Ramos (cell line): ENCODE results near the gene MTRFR.
"Not testable (repeated sequence)": the region's sequence is repeated elsewhere in the genome, so short reads cannot be mapped to it uniquely, and the experiment has no call there.

ENCODE experiments used
- in situ Hi-C: fragments of 300-500 bp; cut with MboI; formaldehyde crosslinking; loops from one replicate; pipeline ENCODE4 v1.14.3; 2022; ENCODE audit warnings: low sequenced_read_pairs; ENCODE audit not compliant: unreplicated experiment

The MTRFR gene

GRCh38 chr12:123232807-123233504 lies at the start of gene MTRFR, which contains the start of gene MPHOSPH9:
TSS of gene MTRFR (plus strand) at chr12:123233436. CDS start at chr12:123253675, 20,239 bp downstream.
TSS of gene MPHOSPH9 (minus strand) at chr12:123233141. CDS start at chr12:123230364, 2,777 bp downstream.
- in situ Hi-C loops, result loop anchor here (25.0 kb wide), 1 partner anchor 371 kb away; no protein-coding TSS in a partner anchor

GRCh38 chr12:123187637-123188036 lies 45.6 kb upstream of the MTRFR start:
- in situ Hi-C loops, result no loop called here

- in situ Hi-C loops, result no loop called here
Measured at GRCh38 chr12:123199936-123200335, 33.3 kb upstream of the MTRFR start.

- in situ Hi-C loops, result no loop called here
Measured at GRCh38 chr12:123200414-123200813, 32.8 kb upstream of the MTRFR start.

- in situ Hi-C loops, result not testable (repeated sequence)
Measured at GRCh38 chr12:123206794-123207193, 26.4 kb upstream of the MTRFR start.

- in situ Hi-C loops, result not testable (repeated sequence)
Measured at GRCh38 chr12:123207815-123208214, 25.4 kb upstream of the MTRFR start.

GRCh38 chr12:123223241-123223668 lies 10.0 kb upstream of the MTRFR start:
- in situ Hi-C loops, result no loop called here

GRCh38 chr12:123225443-123225842 lies 7.8 kb upstream of the MTRFR start:
- in situ Hi-C loops, result loop anchor here (25.0 kb wide), 1 partner anchor 363 kb away; no protein-coding TSS in a partner anchor

GRCh38 chr12:123227581-123228258 lies 5.5 kb upstream of the MTRFR start:
- in situ Hi-C loops, result loop anchor here (25.0 kb wide), 1 partner anchor 365 kb away; no protein-coding TSS in a partner anchor

- in situ Hi-C loops, result loop anchor here (25.0 kb wide), 1 partner anchor 367 kb away; no protein-coding TSS in a partner anchor
Measured at GRCh38 chr12:123229051-123229450, 4.2 kb upstream of the MTRFR start.

- in situ Hi-C loops, result loop anchor here (25.0 kb wide), 1 partner anchor 370 kb away; no protein-coding TSS in a partner anchor
Measured at GRCh38 chr12:123231931-123232330, 1.3 kb upstream of the MTRFR start.

GRCh38 chr12:123232472-123232806 lies 797 bp upstream of the MTRFR start:
- in situ Hi-C loops, result loop anchor here (25.0 kb wide), 1 partner anchor 370 kb away; no protein-coding TSS in a partner anchor

GRCh38 chr12:123233505-123234308 lies 471 bp downstream of the MTRFR start:
- in situ Hi-C loops, result loop anchor here (25.0 kb wide), 1 partner anchor 371 kb away; no protein-coding TSS in a partner anchor

- in situ Hi-C loops, result loop anchor here (25.0 kb wide), 1 partner anchor 375 kb away; no protein-coding TSS in a partner anchor
Measured at GRCh38 chr12:123237646-123238329, 4.6 kb downstream of the MTRFR start.

GRCh38 chr12:123238330-123238682 lies 5.1 kb downstream of the MTRFR start:
- in situ Hi-C loops, result loop anchor here (25.0 kb wide), 1 partner anchor 376 kb away; no protein-coding TSS in a partner anchor

- in situ Hi-C loops, result loop anchor here (25.0 kb wide), 1 partner anchor 377 kb away; no protein-coding TSS in a partner anchor
Measured at GRCh38 chr12:123238961-123239360, 5.7 kb downstream of the MTRFR start.

- in situ Hi-C loops, result loop anchor here (25.0 kb wide), 1 partner anchor 380 kb away; no protein-coding TSS in a partner anchor
Measured at GRCh38 chr12:123242116-123242904, 9.1 kb downstream of the MTRFR start.

GRCh38 chr12:123243671-123244262 lies 10.5 kb downstream of the MTRFR start:
- in situ Hi-C loops, result loop anchor here (25.0 kb wide), 1 partner anchor 381 kb away; no protein-coding TSS in a partner anchor
